ENCODE results near the gene MAML3.

Gene MAML3

DNA sequence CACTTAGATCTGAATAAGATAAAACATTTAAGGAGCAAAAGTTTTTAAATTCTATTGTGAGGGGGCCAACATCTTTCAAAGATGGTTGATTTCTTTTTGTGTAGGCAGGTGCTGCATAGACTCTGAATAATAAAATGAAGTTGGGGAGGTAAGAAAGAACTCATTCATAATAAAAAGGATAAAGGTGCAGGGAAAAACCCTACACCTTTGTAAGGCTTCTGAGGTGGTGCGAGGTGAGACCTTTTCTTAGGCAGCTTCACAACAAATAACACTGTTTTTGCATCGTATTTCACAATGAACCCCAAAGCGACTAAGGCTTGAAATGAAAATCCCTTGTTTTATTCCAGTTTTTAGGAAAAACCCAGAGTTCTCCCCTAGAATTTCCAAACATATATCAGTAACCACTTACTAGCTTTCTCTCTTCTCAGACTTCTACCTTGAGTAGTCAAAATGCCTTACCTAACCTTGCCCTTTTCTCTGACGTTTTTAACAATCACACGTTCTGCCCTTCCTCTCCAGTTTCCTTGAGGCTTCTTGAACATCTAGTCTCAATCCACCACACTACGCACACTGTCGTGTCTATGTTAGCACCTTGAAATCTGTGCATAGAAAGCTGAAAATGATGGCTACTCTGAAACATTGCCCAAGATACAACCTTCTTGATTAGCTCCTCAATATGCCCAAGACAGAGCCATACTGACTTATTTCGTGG lies 30.2 kb downstream of the MAML3 start:
- DNase-seq: no peak

DNA sequence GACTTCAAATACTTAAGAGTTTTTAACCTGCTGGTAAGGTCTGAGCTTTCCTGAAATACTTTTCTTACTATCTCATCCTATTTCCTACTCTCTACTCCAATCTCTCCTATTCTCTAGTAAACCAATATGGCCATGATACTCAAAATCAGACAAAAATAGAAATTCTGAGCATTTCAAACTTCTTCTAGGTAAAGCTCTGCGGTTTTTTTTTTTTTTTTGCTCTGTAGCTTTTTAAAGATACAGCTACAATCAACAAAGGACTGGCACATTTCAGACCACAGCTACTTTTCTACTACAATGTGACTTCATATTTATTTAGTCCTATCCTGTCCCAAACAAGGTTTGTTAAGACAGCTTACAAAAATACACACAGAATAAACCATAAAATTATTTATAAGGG lies 31.1 kb downstream of the MAML3 start:
- no peak for DNase-seq

DNA sequence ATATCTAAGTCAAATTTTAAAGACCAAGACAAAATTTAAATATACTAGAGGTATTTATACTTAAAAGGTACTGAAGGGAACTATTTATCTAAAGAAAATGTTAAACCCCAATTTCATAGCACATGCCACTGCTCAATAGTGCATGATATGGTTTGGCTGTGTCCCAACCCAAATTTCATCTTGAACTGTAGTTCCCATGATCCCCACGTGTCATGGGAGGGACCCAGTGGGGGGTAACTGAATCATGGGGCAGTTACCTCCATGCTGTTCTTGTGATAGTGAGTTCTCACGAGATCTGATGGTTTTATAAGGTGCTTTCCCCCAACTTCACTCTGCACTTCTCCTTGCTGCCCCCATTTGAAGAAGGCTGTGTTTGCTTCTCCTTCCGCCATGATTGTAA lies 32.3 kb downstream of the MAML3 start:
- DNase-seq: no peak

DNA sequence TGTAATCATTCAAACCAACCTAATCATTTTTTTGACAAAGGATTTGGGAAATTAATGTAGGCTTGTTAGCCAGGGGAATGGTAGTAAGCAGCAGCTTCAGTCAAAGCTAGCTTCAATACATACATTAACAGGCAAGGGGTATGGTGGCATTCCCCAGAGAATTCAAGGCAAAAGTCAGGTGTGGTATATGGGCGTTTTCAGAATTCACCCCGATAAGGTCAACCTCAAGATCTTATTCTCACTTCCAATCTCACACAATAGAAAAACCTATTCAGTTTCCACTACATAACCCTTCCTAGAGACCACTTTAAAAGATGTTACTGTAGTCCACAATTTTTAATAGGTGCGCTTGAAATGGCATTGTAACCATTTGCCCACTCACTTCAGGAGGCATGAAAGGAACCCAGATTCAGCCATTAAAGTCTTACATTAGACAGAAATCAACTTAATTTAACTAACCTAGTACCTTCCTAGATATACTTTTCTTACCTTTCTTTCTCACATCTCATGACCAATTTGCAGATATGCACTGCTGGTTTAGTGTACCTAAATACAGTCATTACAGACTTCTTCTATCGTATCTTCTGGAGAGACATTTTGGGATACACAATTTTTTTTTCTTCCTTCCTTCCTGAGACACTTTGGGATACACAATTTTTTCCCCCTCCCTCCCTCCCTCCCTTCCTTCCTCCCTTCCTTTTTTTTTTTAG lies 34.9 kb downstream of the MAML3 start:
- no peak for DNase-seq

DNA sequence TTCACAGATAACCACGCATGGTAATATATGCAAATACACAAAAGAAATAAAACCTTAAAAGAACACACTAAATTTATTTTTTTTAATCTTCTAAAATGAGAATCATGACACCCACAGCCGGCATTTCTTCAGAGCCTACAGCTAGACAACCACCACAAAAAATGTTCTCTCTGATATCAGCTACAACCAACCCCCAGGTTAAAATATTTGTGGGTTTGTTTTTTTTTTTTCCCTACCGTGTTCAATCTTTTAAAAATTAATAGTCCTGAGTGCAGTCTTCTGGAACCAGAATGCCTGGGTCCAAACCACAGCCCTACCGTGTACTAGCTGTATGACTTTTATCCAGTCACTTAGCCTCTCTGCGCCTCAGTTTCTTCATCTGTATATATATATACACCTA lies 36.0 kb downstream of the MAML3 start:
- DNase-seq: no peak

DNA sequence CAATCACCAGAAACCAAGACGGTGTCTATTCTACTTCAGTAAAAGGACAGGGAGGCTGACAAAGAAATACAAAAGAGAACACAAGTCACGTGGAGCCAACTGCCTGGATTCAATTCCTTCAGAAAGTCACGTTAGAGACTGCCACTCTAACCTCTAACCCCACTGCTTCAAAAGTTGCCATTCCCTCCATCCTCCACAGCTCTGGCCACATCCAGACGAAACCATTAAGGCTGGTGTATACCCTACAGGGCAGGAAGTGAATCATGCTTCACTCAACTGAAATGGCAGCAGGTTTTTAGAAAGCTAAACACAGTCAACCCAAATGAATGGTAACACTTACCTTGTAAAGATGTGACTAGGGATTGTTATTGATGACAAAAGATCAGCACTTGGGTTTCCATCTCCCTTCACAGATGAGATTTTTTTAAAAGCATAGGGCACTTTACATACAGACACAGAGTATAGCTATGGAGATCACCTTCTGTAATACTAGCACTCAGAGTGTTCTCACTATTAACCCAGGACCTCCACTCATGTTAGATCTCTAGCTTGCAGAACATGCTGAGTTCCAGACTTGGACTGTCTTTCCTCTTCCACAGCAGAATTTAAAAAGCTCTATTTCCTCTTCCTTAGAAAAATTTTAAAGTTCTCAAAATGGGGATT lies 37.4 kb downstream of the MAML3 start:
- no peak for DNase-seq

DNA sequence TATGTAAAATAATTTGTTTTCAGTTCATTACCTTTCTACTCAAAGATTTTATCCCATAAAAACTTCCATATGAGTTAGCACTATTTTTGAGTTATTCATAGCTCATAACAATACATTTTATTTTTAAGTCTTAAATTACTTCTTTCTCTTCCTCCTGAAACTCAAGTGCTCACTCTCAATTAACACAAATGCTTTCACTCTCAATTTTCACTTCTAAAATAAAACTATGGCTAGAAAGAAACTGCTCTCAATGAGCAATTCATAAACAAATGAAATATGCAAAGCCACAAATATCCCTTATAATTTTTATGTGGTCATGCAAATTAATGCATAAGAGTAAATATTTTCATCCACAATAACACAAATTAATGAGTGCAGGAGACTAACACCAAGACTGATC lies 38.8 kb downstream of the MAML3 start:
- no peak for DNase-seq

DNA sequence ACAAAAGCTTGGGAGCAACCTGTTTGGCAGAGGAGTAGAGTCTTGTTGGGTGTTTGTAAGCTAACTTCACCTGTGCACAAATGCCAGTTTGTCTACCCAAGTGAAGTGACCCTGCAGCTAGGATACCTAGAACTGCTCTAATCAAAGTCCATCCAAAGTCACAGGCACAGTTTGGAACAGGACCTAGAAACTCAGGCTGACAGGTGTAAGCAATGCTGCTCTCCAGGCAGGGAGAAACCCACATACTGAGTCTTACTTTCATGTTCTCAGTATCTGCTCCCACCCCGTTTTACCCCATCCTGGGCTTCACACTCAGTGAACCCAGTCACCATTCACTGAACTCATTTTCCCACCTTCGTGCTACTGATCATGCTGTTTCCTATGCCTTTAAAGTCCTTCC lies 40.3 kb downstream of the MAML3 start:
- DNase-seq: no peak

DNA sequence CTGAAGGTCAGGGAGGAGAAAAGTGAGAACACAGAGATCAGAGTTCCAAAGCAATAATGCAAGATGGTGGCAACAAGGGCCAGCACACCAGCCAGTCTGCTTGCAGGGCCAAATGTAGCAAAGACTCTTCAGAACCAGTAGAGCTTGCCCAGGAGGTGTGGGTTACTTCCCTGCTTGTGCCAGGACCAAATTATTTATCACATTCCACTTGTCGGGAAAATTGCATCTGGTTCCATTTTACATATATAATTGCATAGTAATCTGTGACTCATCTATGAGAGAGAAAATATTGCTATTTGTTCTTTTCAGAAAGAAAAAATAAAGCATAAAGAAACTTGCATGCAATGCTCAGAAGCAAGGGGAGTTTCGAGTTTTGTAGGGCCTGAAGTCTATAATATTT lies 41.4 kb downstream of the MAML3 start:
- DNase-seq: no peak

DNA sequence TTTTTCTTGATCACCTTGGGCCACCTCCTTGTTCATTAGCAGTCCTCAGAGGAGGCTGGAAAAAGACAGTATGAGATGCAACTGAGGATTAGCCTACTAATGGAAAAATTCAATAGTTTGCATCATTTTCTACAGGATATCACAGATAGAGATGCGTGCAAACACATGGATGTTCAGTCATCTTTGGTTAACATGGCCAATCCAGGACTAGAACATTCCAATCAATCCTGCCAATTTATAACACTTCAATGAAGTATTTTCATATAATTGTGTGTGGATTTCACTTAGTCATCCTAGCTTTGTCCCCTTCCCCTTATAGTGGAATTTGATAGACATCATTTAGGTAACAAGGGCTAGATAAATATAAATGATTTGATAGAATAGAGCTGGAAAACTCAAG lies 42.7 kb downstream of the MAML3 start:
- no peak for DNase-seq

DNA sequence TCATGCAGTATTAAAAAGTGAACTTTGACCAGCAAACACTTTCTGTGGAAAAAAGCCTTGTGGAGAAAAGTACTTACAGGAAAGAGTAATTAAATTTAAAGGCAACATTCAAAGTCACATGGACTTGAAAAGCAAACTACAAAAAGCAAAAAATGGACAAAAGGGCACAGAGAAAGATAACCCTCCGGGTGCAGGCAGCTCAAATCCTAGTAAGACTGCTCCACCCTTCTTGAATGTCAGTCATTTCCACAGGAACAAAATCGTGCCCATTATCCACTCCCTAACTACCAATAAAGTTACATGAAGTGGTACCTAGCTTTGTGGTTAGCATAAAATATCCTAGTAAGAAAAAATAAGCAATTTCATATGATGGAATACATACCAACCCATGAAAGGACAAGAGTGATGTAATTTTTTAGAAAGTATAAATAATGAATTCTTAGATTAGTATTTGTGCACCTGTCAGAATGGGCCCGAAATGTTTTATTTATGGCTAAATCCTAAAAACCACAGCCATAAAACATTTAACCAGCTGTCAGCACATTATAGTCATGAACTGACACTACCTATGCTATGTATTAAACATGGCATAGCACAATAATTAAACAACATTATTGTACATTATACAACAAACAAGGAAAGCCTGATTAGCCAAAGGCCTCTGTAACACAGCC lies 43.3 kb downstream of the MAML3 start:
- no peak for DNase-seq

DNA sequence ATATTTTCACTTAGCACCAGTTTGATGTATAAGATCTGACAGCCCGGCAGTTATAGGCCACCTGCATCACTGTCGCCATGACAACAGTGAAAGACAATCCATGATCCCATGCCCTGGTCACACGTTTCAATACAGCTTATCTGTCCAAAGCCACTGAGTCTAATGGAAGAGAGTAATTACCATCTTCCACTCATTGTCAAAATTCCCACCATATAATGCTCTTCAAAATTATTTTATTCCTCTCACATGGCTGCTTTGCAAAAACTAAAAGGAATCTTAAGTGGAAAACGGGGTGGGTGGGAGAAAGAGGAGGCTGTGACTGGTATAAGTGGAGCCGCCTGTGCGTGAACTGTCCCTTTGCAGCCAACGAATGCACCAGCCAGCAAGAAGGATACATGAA lies 44.2 kb downstream of the MAML3 start:
- no peak for DNase-seq

DNA sequence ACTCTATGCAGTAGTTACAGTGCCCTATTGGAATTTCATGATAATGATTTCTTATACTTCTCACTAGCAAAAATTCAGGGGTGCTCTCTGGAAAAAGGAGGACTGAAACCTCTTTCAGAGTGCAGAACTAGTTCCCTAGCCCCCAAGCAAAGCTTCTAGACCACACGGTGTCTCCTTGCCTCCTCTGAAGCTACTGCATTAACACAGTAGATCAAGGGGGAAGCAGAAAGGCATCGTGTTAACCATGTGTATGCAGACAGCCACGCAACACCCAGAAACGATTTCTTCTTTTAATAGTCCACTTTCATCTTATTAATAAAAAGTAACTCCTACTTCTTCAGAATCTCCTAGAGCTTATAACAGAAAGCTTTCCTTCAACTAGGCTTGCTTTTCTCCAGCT lies 44.7 kb downstream of the MAML3 start:
- no peak for DNase-seq

DNA sequence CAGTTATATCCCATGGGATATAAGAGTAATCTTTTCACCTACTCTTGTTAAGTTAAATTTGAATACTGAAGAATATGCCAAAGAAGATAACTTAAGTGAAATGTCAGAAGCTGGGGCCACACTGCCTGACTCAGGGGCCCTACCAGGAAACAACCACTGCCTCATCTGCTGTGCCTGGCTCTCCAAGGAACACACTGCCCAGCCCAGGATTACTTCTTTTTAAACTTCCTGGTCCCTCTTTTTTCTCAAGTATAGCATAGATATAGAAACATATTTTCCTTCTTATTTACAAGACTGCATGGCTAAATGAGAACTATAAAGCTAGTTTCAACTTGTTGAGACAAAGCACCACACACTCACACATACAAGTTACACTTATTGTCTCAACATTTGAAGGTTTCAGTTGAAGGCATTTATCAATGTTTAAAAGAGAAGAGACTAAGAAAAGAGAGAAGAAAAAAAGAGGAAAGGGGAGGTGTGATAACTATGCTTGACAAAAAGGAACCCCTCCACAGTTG lies 45.2 kb downstream of the MAML3 start:
- no peak for DNase-seq

DNA sequence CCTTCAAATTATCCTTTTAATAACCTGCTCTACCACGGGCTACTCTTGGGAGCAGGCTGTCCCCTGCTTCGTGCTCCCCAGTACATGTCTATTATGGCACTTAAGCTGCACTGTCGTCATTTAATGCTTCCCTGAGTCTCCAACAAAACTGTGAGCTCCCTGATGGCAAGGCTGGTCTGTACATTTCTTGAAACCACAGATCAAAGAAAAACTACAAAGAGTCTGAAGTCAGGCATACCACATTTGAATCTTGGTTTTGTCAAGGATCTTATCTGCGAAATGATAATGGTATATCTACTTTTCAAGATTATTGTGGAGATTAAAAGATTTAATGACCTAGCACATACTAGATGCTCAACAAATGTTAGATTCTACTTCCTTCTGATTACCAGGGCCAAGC lies 45.7 kb downstream of the MAML3 start:
- no peak for DNase-seq

DNA sequence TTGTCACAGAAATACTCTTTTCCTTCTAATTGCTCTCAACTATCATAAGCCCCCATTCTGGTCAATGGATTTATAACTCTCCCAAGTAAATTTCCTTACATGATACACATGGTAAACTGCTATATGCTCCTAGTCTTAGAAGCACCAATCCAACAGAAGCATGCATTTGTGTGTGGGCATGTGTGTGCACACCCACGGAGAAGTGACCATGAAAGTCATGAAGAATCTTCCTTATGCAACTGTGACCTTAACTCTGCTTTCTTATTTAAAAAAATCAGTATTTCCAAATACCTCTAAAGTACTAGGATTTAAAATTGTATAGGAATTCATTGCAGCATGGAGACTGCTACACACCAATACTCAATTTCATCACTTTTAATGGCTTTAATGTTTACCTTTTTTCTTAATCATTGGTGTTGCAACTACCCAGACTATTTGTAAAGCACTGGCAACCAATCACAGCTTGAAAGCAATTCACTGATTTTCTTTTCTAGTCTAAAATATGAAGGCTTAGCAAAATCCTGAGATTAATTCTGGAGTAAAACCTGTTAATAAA lies 47.6 kb downstream of the MAML3 start:
- no peak for DNase-seq

DNA sequence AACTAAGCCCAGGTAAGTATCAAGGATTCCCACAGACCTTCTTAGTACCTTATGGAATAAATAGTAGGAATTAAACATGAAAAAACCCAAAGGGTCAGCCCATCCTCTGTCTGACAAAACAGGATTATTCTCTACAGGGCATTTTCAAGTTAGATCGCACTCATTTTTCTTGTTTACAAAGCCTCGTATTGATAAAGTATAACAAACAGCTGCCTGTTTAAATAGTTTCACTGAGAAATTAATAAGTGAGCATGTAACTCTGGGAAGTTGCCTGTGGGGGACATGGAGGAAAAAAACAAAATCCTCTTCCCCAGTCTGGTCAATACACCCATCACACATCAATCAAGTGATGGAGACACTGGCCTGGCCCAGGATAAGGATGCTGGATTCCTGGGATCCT lies 48.5 kb downstream of the MAML3 start:
- DNase-seq: no peak

DNA sequence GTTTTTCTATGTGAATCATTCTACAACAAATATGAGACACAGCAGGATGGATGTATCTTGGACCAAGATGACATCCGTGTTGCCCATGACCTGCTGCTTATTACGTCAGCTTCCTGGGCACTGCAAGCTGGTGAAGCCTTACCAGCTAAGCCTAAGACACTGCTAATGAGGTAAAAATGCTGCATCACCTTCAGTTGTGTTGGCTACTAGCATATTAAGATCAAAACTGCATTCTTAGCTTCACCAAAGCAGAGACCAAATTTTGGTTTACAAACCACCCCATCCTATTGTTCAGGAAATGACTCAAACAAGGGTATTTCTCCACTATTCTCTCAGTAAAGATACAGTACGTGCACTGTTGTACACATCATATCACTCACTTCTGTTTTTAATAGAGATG lies 50.3 kb downstream of the MAML3 start:
- no peak for DNase-seq

DNA sequence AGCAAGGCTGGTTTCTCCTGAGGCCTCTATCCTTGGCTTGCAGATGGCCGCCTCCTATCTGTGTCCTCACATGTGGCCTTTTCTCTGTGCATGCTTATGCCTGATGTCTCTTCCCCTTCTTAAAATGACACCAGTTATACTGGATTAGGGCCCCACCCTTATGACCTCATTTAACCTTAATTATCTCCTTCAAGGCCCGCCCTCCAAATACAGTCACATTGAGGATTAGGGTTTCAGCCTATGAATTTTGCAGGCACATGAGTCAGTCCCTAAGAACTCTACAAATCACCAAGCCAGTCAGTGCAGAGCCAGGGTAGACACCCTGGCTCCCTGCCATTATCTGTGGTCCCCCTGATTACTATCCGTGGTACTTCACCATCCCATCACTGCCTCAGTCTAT lies 51.6 kb downstream of the MAML3 start:
- no peak for DNase-seq

DNA sequence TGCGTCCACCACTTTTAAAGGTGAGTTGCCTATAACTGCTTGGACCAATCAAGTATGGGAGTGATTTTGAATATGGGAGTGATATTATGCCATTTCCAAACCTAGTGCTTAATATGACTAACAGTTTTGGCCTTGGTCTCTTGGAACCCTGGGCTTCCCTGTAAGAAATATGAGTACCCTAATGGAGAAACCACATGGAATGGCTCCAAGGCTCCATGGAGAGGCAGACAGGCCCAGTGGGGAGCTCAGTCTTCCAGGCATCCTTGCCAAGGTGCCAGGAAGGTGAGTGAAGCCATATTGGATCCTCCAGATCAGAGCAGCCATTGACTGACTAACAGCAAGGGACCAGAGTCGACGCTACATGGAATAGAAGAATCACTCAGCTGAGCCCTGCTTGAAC lies 53.2 kb downstream of the MAML3 start:
- no peak for DNase-seq

DNA sequence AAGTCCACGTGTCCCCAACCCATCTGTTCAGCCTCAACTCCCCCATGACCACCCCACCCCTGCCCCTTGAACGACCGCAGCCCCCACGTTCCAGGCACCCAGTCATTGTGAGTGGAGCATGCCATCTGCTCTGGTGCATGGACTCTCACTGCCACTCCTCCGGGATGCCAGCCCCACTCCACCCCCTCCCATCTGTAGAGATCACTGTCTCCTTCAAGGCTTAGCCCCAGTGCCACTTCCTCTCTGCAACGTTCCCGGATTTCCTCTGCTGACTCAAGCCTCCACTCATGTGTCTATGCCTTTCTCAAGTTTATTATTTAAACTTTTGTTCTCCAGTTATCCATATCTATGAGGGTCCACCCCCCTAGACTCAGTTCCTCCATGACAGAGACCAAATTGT lies 54.0 kb downstream of the MAML3 start:
- no peak for DNase-seq

DNA sequence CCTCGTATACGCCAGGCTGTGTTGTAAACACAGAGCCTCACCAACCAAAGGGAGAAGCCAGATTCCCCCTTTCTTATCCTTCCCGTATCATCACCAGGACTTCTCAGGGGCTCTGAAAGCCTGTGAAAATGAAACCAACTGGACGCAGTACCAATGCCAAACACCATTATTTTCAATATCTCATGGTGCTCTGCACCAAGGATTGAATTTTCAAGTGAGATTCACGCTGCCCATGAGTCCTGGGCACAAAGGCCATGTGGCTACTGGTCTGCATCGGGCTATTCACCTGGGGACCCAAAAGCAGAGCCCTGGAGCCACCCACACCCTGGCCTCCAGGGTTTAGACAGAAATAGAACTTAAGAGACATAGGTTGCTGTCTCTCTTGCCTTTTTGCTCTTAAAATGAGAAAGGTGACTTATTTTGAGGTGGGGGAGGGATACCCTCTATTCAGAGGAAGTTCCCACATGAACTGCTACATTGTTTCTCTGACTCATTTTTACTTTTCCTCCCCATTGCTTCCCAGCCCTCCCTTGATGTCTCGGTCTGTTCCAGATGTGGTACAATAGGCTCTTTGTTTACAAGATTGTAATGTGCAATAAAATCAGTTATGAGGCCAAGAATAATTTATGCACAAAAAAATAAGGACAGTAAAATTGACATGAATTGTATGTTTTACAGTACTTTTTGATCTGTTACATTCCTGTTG lies 55.4 kb downstream of the MAML3 start:
- no peak for DNase-seq

DNA sequence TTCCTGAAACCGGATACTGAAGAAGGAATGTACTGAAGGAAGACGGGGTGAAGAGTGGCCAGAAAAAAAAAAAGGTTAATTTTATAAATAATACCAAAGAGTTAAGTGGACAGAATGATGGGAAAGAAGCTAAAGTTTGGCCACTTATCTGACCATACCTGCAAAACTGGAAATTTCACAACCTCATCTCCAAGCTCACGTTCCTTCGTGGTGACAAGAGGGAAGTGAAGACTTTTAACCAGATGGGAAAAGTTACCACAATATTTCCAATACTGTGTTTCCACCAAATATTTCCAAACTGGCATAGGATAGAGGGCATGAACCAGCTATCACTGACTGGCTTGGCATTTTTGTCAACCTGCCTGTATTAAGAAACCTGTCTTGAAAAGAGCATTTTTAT lies 56.4 kb downstream of the MAML3 start:
- DNase-seq: no peak

Measured in activated CD8-positive, alpha-beta memory T cell treated with anti-CD3 and anti-CD28 coated beads for 24 hours (primary cell).